WTC11 (cell line): ENCODE data around the gene CES5A.

Experiments
- ATF3 ChIP-seq: sonication (generic); formaldehyde crosslinking; conservative IDR thresholded peaks from 2 replicates; pipeline ENCODE4 v1.8.1; 2022; ENCODE audit warnings: mild to moderate bottlenecking, missing genetic modification reagents
- CREM ChIP-seq: sonication (generic); formaldehyde crosslinking; IDR thresholded peaks from 2 replicates; pipeline ENCODE4 v1.8.1; 2022; ENCODE audit warnings: mild to moderate bottlenecking, missing genetic modification reagents, moderate library complexity

- TF ChIP-seq ATF3 (no peak), CREM (no peak)
These were observed 25.6 kb downstream of the CES5A start for GRCh38 chr16:55849536-55849935.
